H1 (cell line): ENCODE results near the gene LONRF2. TPM values are rescaled to one million over a fixed set of nuclear protein-coding genes. Genes with fewer than 3 reads are reported as not detected.

Source experiments
- CTCF ChIA-PET: fragments of 300-600 bp; sonication (Branson Sonifier 250); formaldehyde crosslinking; loops from one replicate; lab custom pipeline; 2021; ENCODE audit not compliant: partially characterized antibody; lab: Charles Lee
- POLR2A ChIA-PET: fragments of 300-600 bp; sonication (Branson Sonifier 250); formaldehyde crosslinking; loops from one replicate; lab custom pipeline; 2021; ENCODE audit warnings: inconsistent platforms; ENCODE audit not compliant: partially characterized antibody; lab: Charles Lee
- DNase-seq, 2 experiments: peaks; one replicate each; pipeline versions ENCODE4 v3.0.0 to v3.0.0-alpha.2; 2010 to 2022; ENCODE audit warnings: low spot score in 2 of 2, low read depth in 1 of 2, mixed read lengths in 1 of 2
- FAIRE-seq: peaks from 2 replicates; lab custom pipeline; 2011; peaks lifted over from hg19 to GRCh38; lab: Jason Lieb, UNC
- H2AFZ ChIP-seq: 2 replicates; pipeline ENCODE4 v1.8.1; 2012; ENCODE audit warnings: low read length, inconsistent platforms
- H2AK5ac ChIP-seq: 2 replicates; pipeline ENCODE4 v1.6.1; 2013; ENCODE audit warnings: low read depth, low read length
- H2BK120ac ChIP-seq: replicated peaks from 2 replicates; pipeline ENCODE3; 2013; ENCODE audit warnings: low read depth, low read length, inconsistent platforms
- H2BK12ac ChIP-seq: 2 replicates; pipeline ENCODE4 v1.6.1; 2013; ENCODE audit warnings: low read depth, low read length
- H2BK15ac ChIP-seq: 2 replicates; pipeline ENCODE4 v1.6.1; 2013; ENCODE audit warnings: low read length
- H2BK20ac ChIP-seq: 2 replicates; pipeline ENCODE4 v1.6.1; 2013; ENCODE audit warnings: low read length
- H2BK5ac ChIP-seq: 2 replicates; pipeline ENCODE4 v1.6.1; 2013; ENCODE audit warnings: low read depth, low read length
- H3K14ac ChIP-seq: 2 replicates; pipeline ENCODE4 v1.6.1; 2013; ENCODE audit warnings: inconsistent platforms; ENCODE audit not compliant: insufficient read length
- H3K18ac ChIP-seq: 2 replicates; pipeline ENCODE4 v1.6.1; 2013; ENCODE audit warnings: low read length; ENCODE audit errors: extremely low read depth
- H3K23ac ChIP-seq: 2 replicates; pipeline ENCODE4 v1.6.1; 2013; ENCODE audit warnings: inconsistent platforms; ENCODE audit not compliant: insufficient read length
- H3K23me2 ChIP-seq: 2 replicates; pipeline ENCODE4 v1.6.1; 2013; ENCODE audit warnings: low read depth, low read length
- H3K27ac ChIP-seq: 2 replicates; pipeline ENCODE4 v1.6.1; 2011; ENCODE audit warnings: low read depth, low read length, inconsistent platforms
- H3K27me3 ChIP-seq, 4 experiments: replicated peaks in 1 of 4; 1 replicate in 1 of 4; 2 replicates in 3 of 4; pipeline versions ENCODE4 v1.6.1 to v1.8.1; 2011 to 2013; ENCODE audit warnings: low read length in 3 of 4, mild to moderate bottlenecking in 3 of 4, inconsistent platforms in 2 of 4, mixed read lengths in 2 of 4, moderate library complexity in 1 of 4; ENCODE audit not compliant: control insufficient read depth in 3 of 4, insufficient read depth in 3 of 4; ENCODE audit errors: extremely low read depth in 1 of 4
- H3K36me3 ChIP-seq, 4 experiments: 2 replicates each; pipeline versions ENCODE4 v1.6.1 to v1.8.1; 2011 to 2013; ENCODE audit warnings: mild to moderate bottlenecking in 4 of 4, low read length in 3 of 4, moderate library complexity in 2 of 4, control low read depth in 1 of 4, inconsistent platforms in 1 of 4; ENCODE audit not compliant: insufficient read depth in 4 of 4, control insufficient read depth in 2 of 4
- H3K4ac ChIP-seq: replicated peaks from 2 replicates; pipeline ENCODE3; 2013; ENCODE audit warnings: low read length, low read depth, mixed read lengths, inconsistent platforms; ENCODE audit not compliant: insufficient read length
- H3K4me1 ChIP-seq, 4 experiments: replicated peaks in 1 of 4; 1 replicate in 1 of 4; 2 replicates in 3 of 4; pipeline versions ENCODE4 v1.6.1 to v1.8.1; 2011 to 2013; ENCODE audit warnings: low read length in 3 of 4, inconsistent platforms in 2 of 4, mixed read lengths in 1 of 4; ENCODE audit not compliant: insufficient read depth in 4 of 4, control insufficient read depth in 3 of 4
- H3K4me2 ChIP-seq, 2 experiments: 2 replicates each; pipeline versions ENCODE4 v1.6.1 to v1.8.1; 2011 to 2013; ENCODE audit warnings: low read depth in 2 of 2, low read length in 2 of 2, control low read depth in 1 of 2, inconsistent platforms in 1 of 2, mild to moderate bottlenecking in 1 of 2; ENCODE audit not compliant: insufficient read depth in 1 of 2
- H3K4me3 ChIP-seq, 4 experiments: fragments of 200-600, 300-600 bp in 1 of 4; sonication (generic), shearing (Covaris generic), sonication (Bioruptor Twin) in 1 of 4; 2 replicates each; pipeline versions ENCODE4 v1.5.1 to v1.8.1; 2011 to 2016; ENCODE audit warnings: low read length in 4 of 4, low read depth in 3 of 4, control low read depth in 2 of 4, inconsistent platforms in 2 of 4, mild to moderate bottlenecking in 2 of 4, mixed read lengths in 1 of 4, moderate library complexity in 1 of 4; ENCODE audit not compliant: insufficient read depth in 2 of 4; ENCODE audit errors: extremely low read depth in 1 of 4
- H3K56ac ChIP-seq: replicated peaks from 2 replicates; pipeline ENCODE3; 2013; ENCODE audit warnings: low read depth, mild to moderate bottlenecking, mixed read lengths, low read length, inconsistent platforms; ENCODE audit not compliant: insufficient read length
- H3K79me1 ChIP-seq: 2 replicates; pipeline ENCODE4 v1.6.1; 2013; ENCODE audit warnings: low read depth, low read length, control low read depth
- H3K79me2 ChIP-seq, 2 experiments: 2 replicates each; pipeline versions ENCODE4 v1.6.1 to v1.8.1; 2012 to 2013; ENCODE audit warnings: low read length in 2 of 2, mild to moderate bottlenecking in 2 of 2, inconsistent platforms in 1 of 2; ENCODE audit not compliant: insufficient read depth in 2 of 2, control insufficient read depth in 1 of 2
- H3K9ac ChIP-seq, 4 experiments: replicated peaks in 1 of 4; 1 replicate in 1 of 4; 2 replicates in 3 of 4; pipeline versions ENCODE4 v1.6.1 to v1.8.1; 2011 to 2013; ENCODE audit warnings: low read depth in 3 of 4, low read length in 3 of 4, control low read depth in 2 of 4, mild to moderate bottlenecking in 2 of 4, moderate library complexity in 2 of 4, inconsistent platforms in 1 of 4; ENCODE audit errors: extremely low read depth in 1 of 4
- H3K9me3 ChIP-seq, 2 experiments: 2 replicates each; pipeline versions ENCODE4 v1.6.1 to v1.8.1; 2012 to 2013; ENCODE audit warnings: mild to moderate bottlenecking in 2 of 2, moderate library complexity in 2 of 2, control low read depth in 1 of 2, inconsistent platforms in 1 of 2, low read depth in 1 of 2, low read length in 1 of 2, mixed read lengths in 1 of 2; ENCODE audit not compliant: insufficient read depth in 2 of 2
- H4K20me1 ChIP-seq, 2 experiments: replicated peaks in 1 of 2; 2 replicates each; pipeline versions ENCODE3 to v1.8.1; 2011 to 2013; ENCODE audit warnings: inconsistent platforms in 2 of 2, low read length in 2 of 2, mild to moderate bottlenecking in 1 of 2; ENCODE audit not compliant: insufficient read depth in 2 of 2, control insufficient read depth in 1 of 2
- H4K5ac ChIP-seq: 2 replicates; pipeline ENCODE4 v1.6.1; 2013; ENCODE audit warnings: low read length, low read depth, mixed read lengths, inconsistent platforms; ENCODE audit not compliant: insufficient read length
- H4K8ac ChIP-seq: 2 replicates; pipeline ENCODE4 v1.8.0; 2013; ENCODE audit warnings: mild to moderate bottlenecking, moderate library complexity, low read length, inconsistent platforms; ENCODE audit not compliant: insufficient read depth; ENCODE audit errors: extremely low read depth
- H4K91ac ChIP-seq: replicated peaks from 2 replicates; pipeline ENCODE3; 2013; ENCODE audit warnings: low read length, mixed read lengths, inconsistent platforms; ENCODE audit not compliant: insufficient read length
- ATF3 ChIP-seq: IDR thresholded peaks from 2 replicates; pipeline ENCODE4 v1.6.1; 2011; ENCODE audit warnings: low read depth, mild to moderate bottlenecking, low read length; ENCODE audit not compliant: insufficient read depth
- CBX8 ChIP-seq: fragments of 300-800, 300-1000 bp; sonication (generic); IDR thresholded peaks from 2 replicates; pipeline ENCODE4 v1.7.1; 2016; ENCODE audit warnings: low read depth, low read length, borderline replicate concordance
- EGR1 ChIP-seq: IDR thresholded peaks from 2 replicates; pipeline ENCODE4 v1.6.1; 2011; ENCODE audit warnings: low read depth, low read length, borderline replicate concordance
- EP300 ChIP-seq, 2 experiments: IDR thresholded peaks; 1 replicate in 1 of 2; 2 replicates in 1 of 2; pipeline ENCODE4 v1.6.1; 2011 to 2012; ENCODE audit warnings: low read depth in 2 of 2, low read length in 2 of 2, mild to moderate bottlenecking in 2 of 2, borderline replicate concordance in 1 of 2, inconsistent platforms in 1 of 2, moderate library complexity in 1 of 2
- HDAC2 ChIP-seq, 2 experiments: fragments of 300-600 bp in 1 of 2; sonication (generic) in 1 of 2; IDR thresholded peaks; 2 replicates each; pipeline ENCODE4 v1.6.1; 2011 to 2012; ENCODE audit warnings: low read depth in 2 of 2, low read length in 2 of 2, mild to moderate bottlenecking in 2 of 2, moderate library complexity in 2 of 2, borderline replicate concordance in 1 of 2, inconsistent platforms in 1 of 2
- HDAC6 ChIP-seq: IDR thresholded peaks from one replicate; pipeline ENCODE4 v1.7.1; 2012; ENCODE audit warnings: low read depth, mild to moderate bottlenecking, inconsistent platforms, low read length, moderate library complexity
- SP1 ChIP-seq: IDR thresholded peaks from 2 replicates; pipeline ENCODE4 v1.6.1; 2011; ENCODE audit warnings: low read depth, low read length
- TEAD4 ChIP-seq: IDR thresholded peaks from 2 replicates; pipeline ENCODE4 v1.6.1; 2012; ENCODE audit warnings: low read depth, low read length, inconsistent platforms, mixed read lengths
- WGBS, 2 experiments: shearing (Covaris generic) in 1 of 2; methylation state at CpG; one replicate each; pipeline versions ENCODE4 v1.1.6 to v1.1.7; 2013 to 2015; ENCODE audit warnings: low lambda C conversion rate in 2 of 2, mixed read lengths in 2 of 2, inconsistent platforms in 1 of 2, low coverage in 1 of 2, missing lambda C conversion rate in 1 of 2; ENCODE audit not compliant: insufficient replicate concordance in 2 of 2, insufficient coverage in 1 of 2, insufficient read length in 1 of 2; ENCODE audit errors: extremely low coverage in 1 of 2, missing lambda C conversion rate in 1 of 2; 5-methylcytosine and 5-hydroxymethylcytosine counted together
- polyA plus RNA-seq, 7 experiments: library from polyadenylated mRNA; depleted of rRNA in 3 of 7; stranded (reverse) in 5 of 7; unstranded in 2 of 7; fragments of >200 nt in 5 of 7; fragments of 200-250 nt in 2 of 7; gene quantifications; 1 replicate in 5 of 7; 2 replicates in 1 of 7; 4 replicates in 1 of 7; pipeline versions ENCODE4 v1.2.1 to v1.2.3, GENCODE V29; 2011 to 2013; ENCODE audit warnings: missing spikeins in 2 of 7, mixed read lengths in 2 of 7
- total RNA-seq: library from RNA; stranded (reverse); fragmentation: NEBNext Ultra II Directional; extraction: Animal tissue kit (Norgen Biotek cat#: 25700); gene quantifications from 2 replicates; pipeline ENCODE4 v1.2.1, GENCODE V29; 2021

LONRF2 gene
- total and polyA plus RNA-seq, 2 of the 8 experiments (the other 6 are each of a cell fraction or from before 2014, with no cell fraction given), result 0.24 to 0.74 TPM

- H3K79me1 ChIP-seq, result no peaks in the 10 kb centered on the region
- no peak overlapping the region for H4K8ac ChIP-seq
- ChIA-PET CTCF (interaction anchor here (1.0 to 6.4 kb wide), 4 partner anchors 15 to 476 kb away, joined by 3 to 43 read pairs (median 10); partner anchors contain the start of gene LONRF2), POLR2A (interaction anchor here (1.2 kb wide), 1 partner anchor 24 kb away, joined by 3 read pairs; no protein-coding TSS in a partner anchor)
- H3K4me2 ChIP-seq, result no peak overlapping the region
- H3K56ac ChIP-seq, result no peak overlapping the region
- H4K20me1 ChIP-seq, result no peaks in the 10 kb centered on the region
- no peak for FAIRE-seq
- no peaks in the 10 kb centered on the region for H3K23me2 ChIP-seq
- H3K9me3 ChIP-seq, result no peaks in the 10 kb centered on the region
- no peaks in the 10 kb centered on the region; a peak in 1 of 7 replicates for H3K4me1 ChIP-seq
- no peak overlapping the region; the same call in 1 of the 2 replicates for H2BK5ac ChIP-seq
- no peaks in the 10 kb centered on the region for H3K79me2 ChIP-seq
- no peak overlapping the region for H2BK15ac ChIP-seq
- H4K5ac ChIP-seq, result no peak overlapping the region
- H2AFZ ChIP-seq, result no peak overlapping the region
- no peak overlapping the region for H3K14ac ChIP-seq
- 90% methylated on average over 8 of the region's 9 CpGs; no CpG with 5 or more reads in 1 of the 2 experiments for WGBS, 2 experiments
- H3K4ac ChIP-seq, result no peak overlapping the region
- no peak overlapping the region for H3K4me3 ChIP-seq
- H3K36me3 ChIP-seq, result no peaks in the 10 kb centered on the region
- H2BK20ac ChIP-seq, result no peak overlapping the region
- H3K27me3 ChIP-seq, result no peaks in the 10 kb centered on the region
- no peak for DNase-seq
- H3K23ac ChIP-seq, result no peak overlapping the region
- no peak overlapping the region for H2AK5ac ChIP-seq
- H4K91ac ChIP-seq, result no peak overlapping the region
- no peak overlapping the region for H2BK12ac ChIP-seq
- TF ChIP-seq HDAC6 (no peak), HDAC2 (IDR thresholded peaks at IDR 0.05; ENCODE audit: borderline replicate concordance in 1 of 2, low read depth in 2 of 2, low read length in 2 of 2) (no peak), SP1 (no peak), CBX8 (no peak), ATF3 (no peak), EGR1 (no peak), TEAD4 (no peak), EP300 (IDR thresholded peaks at IDR 0.05; ENCODE audit: borderline replicate concordance in 1 of 2, low read depth in 2 of 2, low read length in 2 of 2) (no peak)
- H2BK120ac ChIP-seq, result no peak overlapping the region
- H3K27ac ChIP-seq, result no peak overlapping the region
- H3K18ac ChIP-seq, result no peak overlapping the region
- no peak overlapping the region for H3K9ac ChIP-seq
Observed at GRCh38 chr2:100265226-100265625, 57.1 kb downstream of the LONRF2 start.
